Lower lobe of right lung (tissue), 2 donors: ENCODE measurements around the gene ABCA7. TPM values are rescaled to one million over a fixed set of nuclear protein-coding genes. Genes with fewer than 3 reads are reported as not detected.
A peak's percentile ranks its signal among the peaks of the same experiment; 100 is the strongest.

ENCODE experiments used
- ATAC-seq, 2 donors: fragments of 200-7000 bp; cut with Tn5 transposase; one replicate each; pipeline ENCODE4 v1.9.1; 2020 to 2022; ENCODE audit warnings: mild to moderate bottlenecking in 2 of 2, moderate library complexity in 2 of 2
- DNase-seq: peaks from one replicate; pipeline ENCODE4 v3.0.0-alpha.2; 2020
- H3K27ac ChIP-seq: fragments of 200-600 bp; one replicate; pipeline ENCODE4 v1.8.0; 2022
- H3K27me3 ChIP-seq: fragments of 200-600 bp; one replicate; pipeline ENCODE4 v1.8.0; 2022; ENCODE audit warnings: low read depth
- H3K36me3 ChIP-seq: fragments of 200-600 bp; one replicate; pipeline ENCODE4 v1.8.0; 2022; ENCODE audit warnings: mild to moderate bottlenecking
- H3K4me1 ChIP-seq: fragments of 200-600 bp; one replicate; pipeline ENCODE4 v1.8.0; 2022
- H3K4me3 ChIP-seq: fragments of 200-600 bp; one replicate; pipeline ENCODE4 v1.8.0; 2022; ENCODE audit warnings: mild to moderate bottlenecking
- H3K9me3 ChIP-seq: fragments of 200-600 bp; one replicate; pipeline ENCODE4 v1.8.0; 2022
- intact Hi-C: fragments of 100-400 bp; cut with DNase I; formaldehyde crosslinking; loops from one replicate; pipeline ENCODE4 v1.11.0; 2022
- total RNA-seq: library from RNA; stranded (reverse); fragmentation: NEBNext Ultra II Directional; extraction: Animal tissue kit (Norgen Biotek cat#: 25700); gene quantifications from one replicate; pipeline ENCODE4 v1.2.1, GENCODE V29; 2021
- TF ChIP-seq, protein P1 (sequence below): fragments of 200-600 bp; IDR thresholded peaks from one replicate; pipeline ENCODE4 v1.8.0; 2022; ENCODE audit warnings: antibody characterized with exemption, mild to moderate bottlenecking
- donor health status: DM: no; HTN: yes; CAD: no; lungs with severe emphysema.

ABCA7 gene
- total RNA-seq, 1 donor from 2014 or later, result 53.3 TPM

DNA sequence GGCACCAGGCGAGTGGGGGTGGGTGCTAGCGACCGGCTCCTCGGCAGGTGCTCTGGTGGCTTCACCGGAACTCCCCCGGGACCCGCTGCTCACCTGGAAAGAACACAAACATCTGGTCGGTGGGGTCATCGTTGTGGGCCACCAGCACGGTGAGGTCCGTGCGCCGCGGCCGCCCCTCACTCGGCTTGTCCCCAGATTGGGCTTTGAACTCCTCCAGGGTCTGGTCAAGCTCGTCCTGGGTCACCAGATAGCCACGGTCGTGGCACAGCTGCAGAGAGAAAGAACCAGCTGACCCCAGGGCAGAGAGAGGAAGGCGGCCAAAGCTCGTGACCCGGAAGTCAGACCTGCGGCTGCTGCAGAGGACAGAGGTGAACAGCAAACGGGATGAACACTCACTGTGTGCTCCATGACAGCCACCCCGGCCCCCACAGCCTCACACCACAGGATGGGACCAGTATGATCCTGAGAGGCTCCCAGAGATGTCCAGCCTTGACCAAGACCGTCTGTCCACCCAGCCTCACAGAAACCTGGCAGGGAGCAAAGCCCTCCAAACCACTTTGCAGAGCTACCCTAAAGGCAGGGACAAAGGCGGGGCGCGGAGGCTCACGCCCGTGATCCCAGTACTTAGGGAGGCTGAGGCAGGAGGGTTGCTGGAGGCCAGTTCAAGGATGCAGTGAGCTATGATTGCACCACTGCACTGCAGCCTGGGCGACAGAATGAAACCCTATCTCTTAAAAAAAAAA is 54.1 kb downstream of the ABCA7 start:
- intact Hi-C loops, result no loop called here
- peak overlapping the region; percentile 79 for H3K27ac ChIP-seq
- no peaks in the 10 kb centered on the region for H3K27me3 ChIP-seq
- ATAC-seq, result no peak
- DNase-seq, result no peak
- no peaks in the 10 kb centered on the region for H3K9me3 ChIP-seq
- H3K36me3 ChIP-seq, result peaks cover 49% of the 10 kb centered on the region
- H3K4me1 ChIP-seq, result peaks cover 44% of the 10 kb centered on the region
- TF ChIP-seq, protein P1, sequence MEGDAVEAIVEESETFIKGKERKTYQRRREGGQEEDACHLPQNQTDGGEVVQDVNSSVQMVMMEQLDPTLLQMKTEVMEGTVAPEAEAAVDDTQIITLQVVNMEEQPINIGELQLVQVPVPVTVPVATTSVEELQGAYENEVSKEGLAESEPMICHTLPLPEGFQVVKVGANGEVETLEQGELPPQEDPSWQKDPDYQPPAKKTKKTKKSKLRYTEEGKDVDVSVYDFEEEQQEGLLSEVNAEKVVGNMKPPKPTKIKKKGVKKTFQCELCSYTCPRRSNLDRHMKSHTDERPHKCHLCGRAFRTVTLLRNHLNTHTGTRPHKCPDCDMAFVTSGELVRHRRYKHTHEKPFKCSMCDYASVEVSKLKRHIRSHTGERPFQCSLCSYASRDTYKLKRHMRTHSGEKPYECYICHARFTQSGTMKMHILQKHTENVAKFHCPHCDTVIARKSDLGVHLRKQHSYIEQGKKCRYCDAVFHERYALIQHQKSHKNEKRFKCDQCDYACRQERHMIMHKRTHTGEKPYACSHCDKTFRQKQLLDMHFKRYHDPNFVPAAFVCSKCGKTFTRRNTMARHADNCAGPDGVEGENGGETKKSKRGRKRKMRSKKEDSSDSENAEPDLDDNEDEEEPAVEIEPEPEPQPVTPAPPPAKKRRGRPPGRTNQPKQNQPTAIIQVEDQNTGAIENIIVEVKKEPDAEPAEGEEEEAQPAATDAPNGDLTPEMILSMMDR, result no peak
- peak overlapping the region; percentile 74 for H3K4me3 ChIP-seq

DNA sequence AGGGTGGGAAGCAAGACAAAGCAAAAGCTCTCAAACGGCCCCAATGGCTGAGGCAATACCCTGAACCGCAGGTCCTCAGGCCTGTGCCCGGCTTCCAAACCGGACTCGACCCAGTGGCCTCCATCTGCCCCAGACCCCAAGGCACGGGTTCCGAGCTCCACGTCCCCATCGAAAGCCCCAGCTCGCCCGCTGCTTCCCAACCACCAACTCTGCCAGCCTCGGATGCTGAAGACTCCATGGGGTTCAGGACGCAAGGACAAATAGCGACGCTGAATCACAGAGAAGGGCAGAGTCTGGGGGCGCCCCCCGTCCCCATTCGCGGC is 54.7 kb downstream of the ABCA7 start:
- Histone ChIP-seq H3K27ac (peak overlapping the region; percentile 79), H3K9me3 (no peaks in the 10 kb centered on the region), H3K4me1 (peaks cover 44% of the 10 kb centered on the region), H3K27me3 (no peaks in the 10 kb centered on the region), H3K36me3 (peaks cover 43% of the 10 kb centered on the region), H3K4me3 (peak overlapping the region; percentile 74)
- no peak for ATAC-seq
- intact Hi-C loops, result no loop called here
- TF ChIP-seq, protein P1, result no peak
- no peak for DNase-seq

DNA sequence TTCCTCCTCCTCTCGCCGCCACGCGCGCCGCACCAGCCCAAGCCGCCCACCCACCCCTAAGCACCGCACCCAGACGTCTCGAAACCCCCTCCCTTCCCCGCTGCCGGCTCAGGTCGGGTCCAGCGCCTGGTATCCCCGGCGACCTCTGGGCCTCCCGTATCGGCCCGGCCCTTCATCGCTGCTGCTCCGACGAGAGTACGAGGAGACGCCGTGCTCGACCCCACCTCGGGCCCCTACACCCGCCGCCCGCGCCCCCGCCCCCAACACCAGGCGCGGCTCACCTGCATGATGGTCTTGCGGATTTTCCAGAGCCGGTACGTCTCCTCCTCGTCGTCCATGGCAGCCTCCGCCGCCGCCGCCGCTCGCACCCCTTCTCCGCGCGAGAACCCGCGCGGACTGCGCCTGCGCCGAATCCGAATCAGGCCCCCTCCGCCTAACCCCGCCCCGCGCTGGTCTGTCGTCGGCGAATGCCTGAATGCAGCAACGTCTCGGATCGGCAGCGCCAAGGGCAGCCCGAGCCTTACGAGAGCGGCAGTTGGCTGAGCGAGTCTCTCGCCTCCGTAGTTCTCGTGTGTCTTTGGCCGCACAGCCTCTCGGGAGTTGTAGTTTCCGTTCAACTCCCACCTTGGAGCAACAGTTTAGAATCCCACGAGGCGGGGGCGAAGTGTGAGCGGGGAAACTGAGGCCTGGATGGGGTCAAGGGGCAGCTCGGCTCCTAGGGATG is 55.2 kb downstream of the ABCA7 start, which contains the start of gene POLR2E:
TSS of gene POLR2E (minus strand) at position 398 of the 724 bp plus-strand sequence. CDS start at position 338, 60 bp downstream.
- Histone ChIP-seq H3K27me3 (no peaks in the 10 kb centered on the region), H3K4me1 (peaks cover 46% of the 10 kb centered on the region), H3K36me3 (peaks cover 38% of the 10 kb centered on the region), H3K9me3 (no peaks in the 10 kb centered on the region), H3K4me3 (peak within 1 kb of the TSS; percentile 74), H3K27ac (peak within 1 kb of the TSS; percentile 79)
- DNase-seq (peak; percentile 99), ATAC-seq (peak; percentile 85 to 94)
- TF ChIP-seq, protein P1, result no peak
- intact Hi-C loops, result no loop called here

DNA sequence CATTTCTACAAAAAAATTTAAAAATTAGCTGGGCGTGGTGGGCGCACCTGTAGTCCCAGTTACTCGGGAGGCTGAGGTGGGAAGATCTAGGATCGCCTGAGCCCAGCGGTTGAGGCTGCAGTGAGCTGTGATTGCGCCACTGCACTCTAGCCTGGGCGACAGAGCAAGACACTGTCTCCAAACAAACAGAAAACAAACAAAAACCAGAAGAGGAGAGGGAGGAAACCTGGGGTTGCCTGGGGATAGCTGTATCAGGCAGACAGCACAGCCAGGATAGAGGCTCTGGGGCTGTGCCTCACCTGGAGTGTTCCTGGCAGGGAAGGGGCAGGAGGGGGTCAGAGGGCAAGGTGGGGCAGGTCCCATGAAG is 57.9 kb downstream of the ABCA7 start:
- peaks cover 11% of the 10 kb centered on the region for H3K36me3 ChIP-seq
- ATAC-seq, result peak; percentile 24 to 37
- H3K9me3 ChIP-seq, result no peaks in the 10 kb centered on the region
- H3K27me3 ChIP-seq, result no peaks in the 10 kb centered on the region
- peak overlapping the region; percentile 11 for H3K4me3 ChIP-seq
- peaks cover 72% of the 10 kb centered on the region for H3K4me1 ChIP-seq
- TF ChIP-seq, protein P1, result no peak
- intact Hi-C loops, result no loop called here
- DNase-seq, result peak; percentile 78
- peak overlapping the region; percentile 92 for H3K27ac ChIP-seq

DNA sequence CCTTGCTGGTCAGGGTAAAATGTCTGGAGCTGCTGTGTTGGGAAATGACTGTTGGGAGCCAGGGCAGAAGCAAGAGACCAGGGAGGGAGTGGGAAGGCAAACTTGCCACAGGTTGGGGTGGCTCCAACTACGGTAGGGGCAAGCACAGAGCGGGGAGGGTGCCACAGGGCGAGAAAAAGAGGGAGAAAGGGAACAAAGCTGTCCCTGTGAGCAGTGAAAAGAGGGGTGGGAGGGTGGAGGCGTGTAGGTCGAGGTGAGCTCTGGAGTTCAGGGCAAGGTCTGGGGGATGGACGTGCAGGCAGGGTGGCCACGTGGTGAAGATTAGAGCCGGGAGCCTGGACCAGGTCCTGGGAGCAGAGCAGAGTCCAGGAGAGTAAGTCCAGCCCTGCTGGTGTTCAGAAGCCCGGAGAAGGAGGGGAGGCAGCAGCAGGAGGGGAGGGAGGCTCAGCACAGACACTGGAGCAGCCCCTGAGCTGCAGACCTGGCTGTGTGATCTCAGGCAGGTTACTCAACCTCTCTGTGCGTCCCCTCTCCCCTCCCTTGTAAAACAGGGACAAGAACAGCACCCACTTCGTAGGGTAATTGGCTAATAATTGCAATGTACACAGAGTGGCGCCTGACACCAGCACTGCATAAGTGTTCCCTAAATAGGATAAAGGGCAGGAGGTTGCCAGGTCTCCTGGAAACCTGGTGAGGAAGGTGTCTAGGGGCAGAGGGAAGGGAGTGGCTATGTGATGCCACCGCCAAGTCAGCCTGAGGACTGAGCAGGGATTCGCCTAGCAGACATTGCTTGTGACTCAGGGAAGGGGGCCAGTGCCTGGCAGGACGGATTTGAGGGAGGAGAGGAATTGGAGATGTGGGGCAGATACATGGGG is 58.5 kb downstream of the ABCA7 start:
- Histone ChIP-seq H3K36me3 (peaks cover 5% of the 10 kb centered on the region), H3K27ac (peak overlapping the region; percentile 92), H3K27me3 (no peaks in the 10 kb centered on the region), H3K9me3 (no peaks in the 10 kb centered on the region), H3K4me3 (peak overlapping the region; percentile 11), H3K4me1 (peaks cover 73% of the 10 kb centered on the region)
- TF ChIP-seq, protein P1, result no peak
- intact Hi-C loops, result no loop called here
- peak; percentile 48 to 56 for ATAC-seq
- DNase-seq, result peak; percentile 76
